Activated CD4-positive, CD25-positive, alpha-beta regulatory T cell (primary cell): ENCODE measurements around the gene WAC.

ENCODE experiments used
- DNase-seq, 4 experiments: peaks; one replicate each; lab custom pipeline; 2025; lab: John Stamatoyannopoulos, UW

Gene WAC

DNA sequence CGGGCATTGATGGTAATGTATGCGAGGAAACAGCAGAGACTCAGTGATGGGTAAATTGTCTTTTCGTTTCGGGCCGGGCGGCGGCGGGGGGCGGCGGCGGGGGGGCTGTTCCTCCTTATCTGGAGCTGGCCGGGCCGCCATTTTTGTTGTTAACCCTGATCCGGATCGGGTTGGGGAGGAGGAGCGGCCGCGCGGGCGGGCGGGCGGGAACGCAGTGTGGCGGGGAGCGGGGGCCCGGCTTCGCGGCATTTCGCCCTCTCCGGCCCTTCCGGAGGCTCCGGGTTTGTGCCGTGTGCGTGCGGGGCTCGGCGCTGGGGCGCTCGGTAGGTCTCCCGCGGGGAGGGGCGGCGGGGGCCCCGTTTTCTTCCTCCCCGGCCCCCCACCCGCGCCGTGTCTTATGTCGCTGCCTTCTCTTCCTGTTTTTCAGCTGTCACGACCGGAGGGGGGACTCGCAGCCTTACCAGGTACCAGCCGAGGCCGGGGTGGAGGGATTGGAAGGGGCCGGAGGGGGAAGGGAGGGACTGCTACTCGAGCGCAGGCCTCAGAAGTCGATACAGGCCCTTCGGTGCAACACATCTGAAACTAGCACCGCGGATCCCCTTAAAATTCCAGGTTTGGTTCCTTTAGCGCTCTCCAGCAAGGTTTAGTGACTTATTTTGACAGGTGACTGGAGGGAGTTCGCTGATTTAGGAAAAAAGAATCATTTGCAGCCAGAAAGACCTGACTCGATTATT is 820 bp downstream of the WAC start:
- DNase-seq, result peak; percentile 33 to 52 (median 48)

DNA sequence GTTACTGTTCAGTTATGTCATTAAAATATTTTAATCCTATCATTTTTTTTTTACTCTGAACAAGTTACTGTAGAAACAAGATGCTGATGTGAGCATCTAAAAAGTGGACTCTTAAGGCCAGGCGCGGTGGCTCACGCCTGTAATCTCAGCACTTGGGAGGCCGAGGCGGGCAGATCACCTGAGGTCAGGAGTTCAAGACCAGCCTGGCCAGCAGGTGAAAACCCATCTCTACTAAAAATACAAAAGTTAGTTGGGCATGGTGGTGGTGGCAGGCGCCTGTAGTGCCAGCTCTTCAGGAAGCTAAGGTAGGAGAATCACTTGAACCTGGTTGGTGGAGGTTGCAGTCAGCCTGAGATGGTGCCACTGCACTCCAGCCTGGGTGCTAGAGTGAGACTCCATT is 2.9 kb downstream of the WAC start:
- no peak for DNase-seq

DNA sequence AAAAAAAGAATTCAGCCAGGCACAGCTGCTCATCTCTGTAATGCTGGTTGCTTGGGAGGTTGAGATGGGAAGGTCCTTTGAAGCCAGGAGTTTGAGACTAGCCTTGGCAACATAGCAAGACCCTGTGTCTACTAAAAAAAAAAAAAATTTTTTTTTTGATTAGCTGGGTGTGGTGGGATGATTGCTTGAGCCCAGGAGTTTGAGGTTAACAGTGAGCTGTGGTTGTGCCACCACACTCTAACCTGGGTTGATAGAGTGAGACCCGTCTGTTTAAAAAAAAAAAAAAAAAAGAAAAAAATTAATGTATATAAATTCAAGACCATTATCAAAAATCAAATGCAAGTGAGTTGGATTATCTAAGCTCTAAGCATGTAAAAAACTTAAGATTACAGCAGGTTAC is 5.7 kb downstream of the WAC start:
- DNase-seq, result no peak

DNA sequence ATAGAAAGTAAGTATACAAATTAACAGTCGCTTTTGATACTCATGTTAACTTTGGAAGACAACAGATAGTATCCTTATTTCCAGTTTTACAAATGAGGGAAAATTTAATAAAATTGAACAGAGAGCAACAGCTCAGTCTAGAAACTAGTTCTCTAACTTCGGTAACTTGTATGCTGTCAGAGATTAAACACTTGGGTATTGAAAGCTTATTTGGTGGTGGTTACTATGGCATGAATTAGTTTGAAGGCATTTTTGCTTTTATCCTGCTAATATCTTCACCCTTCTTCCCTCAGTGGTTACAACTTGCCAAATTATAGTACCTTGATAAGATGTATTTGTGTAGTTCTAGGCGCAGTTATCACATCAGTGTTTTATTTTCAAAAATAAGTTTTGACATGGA is 7.2 kb downstream of the WAC start:
- DNase-seq, result no peak

DNA sequence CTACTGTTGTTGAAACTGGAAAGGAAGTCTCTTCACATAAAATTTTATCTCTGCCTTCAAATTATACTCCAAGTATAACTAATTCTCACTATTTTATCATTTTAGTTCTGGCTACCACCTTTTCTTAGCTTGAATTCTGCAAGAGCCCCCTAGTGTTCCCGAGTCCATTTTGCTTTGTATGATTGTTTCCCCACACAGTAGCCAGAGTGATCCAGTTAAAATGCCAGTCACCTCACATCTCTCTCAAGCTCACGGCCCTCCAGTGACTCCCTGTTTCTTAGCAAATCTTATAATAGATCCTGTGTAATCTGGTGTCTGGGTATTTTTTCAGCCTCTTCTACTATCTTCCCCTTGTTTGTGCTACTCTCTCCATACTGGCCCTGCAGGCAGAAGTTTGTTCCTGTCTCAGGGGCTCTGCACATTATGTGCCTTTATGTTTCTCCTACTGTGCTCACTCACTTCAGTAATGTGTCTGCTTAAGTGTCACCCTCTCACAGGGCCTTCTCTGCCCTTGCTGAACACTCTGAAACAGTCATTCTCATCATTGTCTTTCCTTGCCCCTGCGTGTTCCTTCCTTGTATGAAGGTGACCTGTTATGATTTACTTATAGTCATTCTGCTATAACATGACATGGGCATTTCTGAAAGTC is 8.9 kb downstream of the WAC start:
- DNase-seq, result no peak

DNA sequence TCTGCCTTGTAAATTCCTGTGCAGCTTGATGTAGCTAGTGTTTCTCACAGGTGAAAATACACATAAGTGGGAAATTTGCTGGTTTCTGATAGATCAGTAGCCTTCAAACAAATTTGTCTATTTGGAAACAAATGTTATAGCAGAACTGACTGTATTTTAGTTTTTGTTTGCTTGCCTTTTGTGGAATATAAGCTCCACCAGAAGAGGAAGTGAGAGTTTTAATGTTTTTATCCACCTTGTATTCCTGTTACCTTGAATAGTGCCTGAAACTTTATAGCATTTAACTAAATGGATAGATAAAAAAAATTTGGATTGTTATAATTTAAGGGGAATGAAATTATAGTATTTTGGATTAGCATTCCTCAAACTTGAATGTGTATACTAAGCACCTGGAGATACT is 9.8 kb downstream of the WAC start:
- DNase-seq, result no peak

DNA sequence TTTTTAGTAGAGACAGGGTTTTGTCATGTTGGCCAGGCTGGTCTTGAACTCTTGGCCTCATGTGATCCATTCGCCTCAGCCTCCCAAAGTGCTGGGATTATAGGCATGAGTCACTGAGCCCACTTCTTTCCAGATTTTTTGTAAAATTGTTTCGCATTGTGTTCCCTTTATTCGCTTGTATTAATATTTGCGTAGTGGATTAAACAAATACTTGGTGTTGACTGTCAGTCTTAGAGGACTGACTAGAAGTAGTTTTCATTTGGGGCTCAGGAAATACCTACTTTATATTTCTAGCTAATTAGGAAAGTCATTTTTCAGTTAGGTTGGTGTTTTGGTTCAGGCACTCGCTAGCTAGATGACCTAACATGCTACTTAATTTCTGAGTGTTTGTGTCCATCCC is 11.1 kb downstream of the WAC start:
- no peak for DNase-seq

DNA sequence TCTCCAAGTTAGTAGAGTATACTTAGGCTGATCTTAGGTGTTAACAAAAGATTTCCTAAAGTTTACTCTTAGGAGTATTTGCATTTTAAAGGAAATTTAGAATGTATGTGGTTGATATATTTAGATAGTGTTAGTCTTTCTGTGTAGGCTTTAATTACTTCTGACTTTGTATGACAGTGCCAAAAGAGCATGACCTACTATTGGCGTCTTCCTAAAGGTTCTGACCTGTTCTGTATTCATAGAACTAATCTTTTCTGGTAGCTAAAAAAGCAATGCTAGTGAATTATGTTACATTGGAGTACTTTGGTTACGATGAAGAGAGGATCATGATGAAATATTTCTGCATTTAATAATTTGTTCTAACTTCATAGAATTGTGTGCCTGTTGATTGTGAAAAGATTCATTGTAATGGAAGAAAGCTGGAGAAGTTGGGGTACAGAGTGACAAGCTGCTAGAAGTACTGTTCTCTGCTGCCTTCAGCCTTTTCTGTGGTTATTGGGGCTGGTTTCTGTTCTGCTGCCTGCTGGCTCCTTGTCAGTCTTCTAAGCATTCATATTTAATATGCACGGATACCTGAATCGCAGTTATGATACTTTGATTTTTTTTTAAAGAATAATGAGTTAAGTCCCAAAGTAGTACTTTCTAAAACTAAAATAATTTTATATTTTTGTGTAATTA is 13.2 kb downstream of the WAC start:
- DNase-seq, result no peak

DNA sequence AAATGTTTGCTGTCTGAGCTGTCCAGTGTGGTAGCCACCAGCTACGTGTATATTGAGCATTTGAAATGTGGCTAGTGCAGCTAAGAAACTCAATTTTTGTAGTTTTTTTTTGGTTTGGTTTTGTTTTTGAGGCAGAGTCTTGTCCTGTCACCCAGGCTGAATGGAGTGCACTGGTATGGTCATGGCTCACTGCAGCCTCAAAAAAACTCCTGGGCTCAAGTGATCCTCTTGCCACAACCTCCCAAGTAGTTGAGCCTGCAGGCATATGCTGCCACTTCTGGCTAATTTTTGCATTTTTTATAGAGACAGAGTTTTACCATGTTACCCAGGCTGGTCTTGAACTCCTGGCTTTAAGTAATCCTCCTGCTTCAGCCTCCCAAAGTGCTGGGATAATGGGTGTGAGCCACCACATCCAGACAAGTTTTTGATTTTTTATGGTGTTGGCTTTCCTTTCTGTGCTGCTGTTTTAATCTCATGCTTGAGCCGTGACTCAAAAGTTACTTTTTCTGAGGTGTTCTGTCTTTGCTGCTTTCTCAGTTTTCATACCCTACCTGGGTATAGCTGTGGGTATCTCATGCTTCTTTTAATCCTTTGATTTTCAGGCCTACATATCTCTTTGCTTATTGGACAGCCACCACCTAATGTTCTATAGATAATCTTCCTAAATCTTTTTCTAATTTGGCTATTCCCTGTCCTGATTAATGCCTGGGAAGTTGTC is 16.0 kb downstream of the WAC start:
- DNase-seq, result no peak

DNA sequence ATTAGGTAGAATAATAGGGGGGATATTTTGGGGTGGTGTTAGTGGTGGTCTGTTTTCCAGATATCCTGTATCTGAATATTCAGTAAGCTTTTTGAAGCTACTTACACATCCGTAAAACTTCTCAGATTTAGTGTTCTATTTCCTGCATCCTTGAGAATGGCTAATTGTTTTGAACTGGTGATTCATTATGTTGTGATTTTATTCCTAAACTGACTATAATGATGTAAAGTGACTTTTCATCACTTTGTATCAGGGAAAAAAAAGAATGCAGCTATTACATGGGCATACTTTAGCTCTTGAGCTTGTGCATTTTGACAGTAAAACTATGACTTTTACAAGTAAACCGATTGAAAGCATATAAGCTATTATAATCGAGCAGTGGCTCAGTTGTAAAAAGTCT is 18.2 kb downstream of the WAC start:
- DNase-seq, result no peak

DNA sequence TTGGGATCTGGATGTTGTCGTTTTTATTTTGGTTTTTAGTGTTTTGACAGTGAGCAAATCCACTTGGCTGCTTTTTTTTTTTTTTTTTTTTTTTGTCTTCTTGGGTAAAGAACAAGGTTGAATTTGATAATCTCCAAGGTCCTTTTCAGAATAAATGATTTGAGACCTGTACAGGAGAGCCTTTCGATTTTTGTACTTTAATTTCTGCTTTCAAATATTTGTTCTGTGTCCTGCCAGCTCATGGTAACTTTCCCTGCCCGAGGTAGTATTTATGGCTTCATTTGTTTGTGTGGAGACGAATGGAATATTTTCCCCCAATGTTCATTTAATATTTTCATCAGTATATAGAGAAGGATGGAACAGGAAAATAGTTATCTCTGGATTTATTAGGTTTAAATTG is 19.9 kb downstream of the WAC start:
- no peak for DNase-seq

DNA sequence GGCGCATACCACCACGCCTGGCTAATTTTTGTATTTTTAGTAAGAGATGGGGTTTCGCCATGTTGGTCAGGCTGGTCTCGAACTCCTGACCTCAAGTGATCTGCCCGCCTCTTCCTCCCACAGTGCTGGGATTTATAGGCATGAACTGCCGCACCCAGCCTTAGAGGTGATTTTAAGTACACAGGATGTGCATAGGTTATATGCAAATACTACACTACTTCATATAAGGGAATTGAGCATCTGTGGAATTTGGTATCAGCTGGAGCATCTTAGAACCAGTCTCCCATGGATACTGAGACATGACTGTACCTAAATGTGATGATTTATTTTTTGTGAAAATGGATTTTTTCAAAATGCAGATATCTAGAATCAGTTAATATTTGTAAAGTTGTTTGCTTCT is 21.1 kb downstream of the WAC start:
- no peak for DNase-seq

DNA sequence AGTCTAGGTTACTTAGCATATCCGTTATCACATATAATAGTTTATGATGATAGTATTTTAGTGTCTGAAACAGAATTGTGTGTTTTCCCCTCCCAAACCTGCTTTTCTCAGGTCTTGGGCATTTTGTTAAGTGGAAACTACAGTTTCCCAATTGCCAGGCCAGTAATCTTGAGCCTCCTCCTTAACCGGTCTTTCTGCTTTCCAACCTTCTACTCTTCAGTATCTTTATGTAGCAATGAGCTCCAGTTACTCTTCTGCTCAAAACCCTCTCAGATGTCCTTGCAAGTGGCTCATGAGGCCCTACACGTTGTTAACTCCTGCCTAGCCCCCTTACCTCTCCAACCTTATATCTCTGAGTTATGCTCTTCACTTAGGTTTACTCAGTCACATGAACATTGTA is 22.0 kb downstream of the WAC start:
- DNase-seq, result no peak

DNA sequence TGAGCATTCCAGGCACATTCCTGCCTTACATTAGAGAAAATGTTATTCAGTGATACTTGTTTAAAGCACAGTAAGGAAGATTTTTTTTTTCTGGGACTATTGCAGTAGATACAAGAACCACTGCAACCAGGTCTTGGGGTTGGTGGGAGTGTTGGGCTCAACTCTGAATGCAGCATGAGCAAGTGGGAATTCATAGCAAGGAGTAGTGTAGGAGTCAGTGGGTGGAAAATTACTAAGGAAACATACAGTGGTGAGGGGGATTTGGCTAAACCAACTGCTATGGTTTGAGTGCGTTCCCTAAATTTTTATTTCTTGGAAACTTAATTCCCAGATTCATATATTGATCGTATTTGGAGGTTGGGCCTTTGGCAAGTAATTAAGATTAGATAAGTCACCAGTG is 22.4 kb downstream of the WAC start:
- DNase-seq, result no peak

DNA sequence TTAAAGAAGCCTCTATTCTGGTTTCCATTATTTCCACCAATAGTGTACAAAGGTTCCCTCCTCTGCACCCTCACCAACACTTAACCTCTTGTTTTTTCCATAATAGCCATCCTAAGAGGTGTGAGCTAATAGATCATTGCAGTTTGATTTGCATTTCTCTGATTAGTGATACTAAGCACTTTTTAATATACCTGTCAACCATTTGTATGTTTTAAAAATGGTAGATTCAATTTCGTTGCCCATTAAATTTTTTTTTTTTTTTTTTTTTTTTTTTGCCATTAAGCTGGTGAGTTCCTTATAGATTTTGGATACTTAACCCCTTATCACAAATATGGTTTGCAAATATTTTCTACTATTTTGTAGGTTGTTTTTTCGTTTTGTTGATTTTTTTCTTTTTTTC is 23.2 kb downstream of the WAC start:
- no peak for DNase-seq

DNA sequence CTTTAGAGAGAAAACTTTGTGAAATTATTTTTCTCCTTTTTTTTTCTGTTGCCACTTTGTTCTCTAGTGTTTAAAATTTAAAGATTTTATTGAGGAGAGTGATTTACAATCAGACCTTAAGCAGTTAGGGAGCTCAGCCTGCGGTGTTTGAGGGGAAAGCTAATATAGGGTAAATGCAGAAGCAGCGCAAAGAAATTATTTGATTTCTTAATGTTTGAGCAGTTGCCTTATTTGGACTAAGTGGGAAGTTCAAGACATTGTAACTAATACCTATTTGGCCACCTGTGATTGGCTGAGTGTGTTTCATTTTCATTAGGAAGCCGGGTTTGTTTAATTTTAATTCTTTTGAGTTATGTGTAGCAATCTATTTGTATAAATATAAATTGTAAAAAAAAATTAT is 25.3 kb downstream of the WAC start:
- DNase-seq, result no peak

DNA sequence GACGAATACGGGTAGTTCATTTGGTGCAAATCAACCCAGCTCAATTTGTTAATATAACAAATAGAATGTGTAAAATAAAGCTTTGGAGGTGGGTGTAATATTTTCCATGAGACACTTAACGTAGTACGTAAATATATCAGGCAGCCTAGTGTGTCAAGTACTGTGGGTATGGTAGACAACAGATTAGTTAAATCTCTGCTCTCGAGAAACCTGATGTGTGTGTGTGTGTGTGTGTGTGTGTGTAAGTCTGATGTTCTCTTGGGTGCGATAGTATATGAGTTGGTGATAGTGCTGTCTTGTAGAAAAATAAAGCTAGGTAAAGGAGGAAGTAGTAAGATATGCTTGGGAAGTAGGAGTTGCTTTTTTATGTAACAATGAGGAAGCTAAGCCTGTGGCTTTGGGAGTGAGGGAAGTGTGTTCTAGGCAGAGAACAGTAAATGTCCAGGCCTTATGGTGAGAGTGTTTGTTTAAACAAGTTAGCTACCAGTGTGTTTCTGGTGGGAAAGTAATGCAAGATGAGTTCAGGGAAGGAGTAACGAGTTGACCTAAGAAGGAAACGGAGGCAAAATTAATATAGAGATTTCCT is 26.1 kb downstream of the WAC start:
- DNase-seq, result no peak

DNA sequence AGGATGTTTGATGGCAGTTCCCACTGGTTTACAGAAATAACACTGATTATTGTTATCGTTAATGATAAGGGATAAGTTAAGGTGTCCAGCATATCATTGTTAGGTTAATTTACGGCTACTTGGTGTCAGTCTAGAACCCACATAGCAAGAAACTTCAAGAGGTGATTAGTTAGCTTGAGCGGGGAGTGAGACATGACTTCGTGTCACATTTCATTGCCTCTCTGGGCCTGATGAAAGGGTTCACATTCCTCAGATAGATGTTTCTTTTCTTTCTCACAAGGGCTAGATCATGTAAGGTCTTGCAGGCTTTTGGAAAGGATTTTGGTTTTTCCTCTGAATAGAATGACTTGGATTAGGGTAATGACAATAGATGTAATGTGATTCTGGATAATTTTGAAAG is 26.7 kb downstream of the WAC start:
- DNase-seq, result no peak

DNA sequence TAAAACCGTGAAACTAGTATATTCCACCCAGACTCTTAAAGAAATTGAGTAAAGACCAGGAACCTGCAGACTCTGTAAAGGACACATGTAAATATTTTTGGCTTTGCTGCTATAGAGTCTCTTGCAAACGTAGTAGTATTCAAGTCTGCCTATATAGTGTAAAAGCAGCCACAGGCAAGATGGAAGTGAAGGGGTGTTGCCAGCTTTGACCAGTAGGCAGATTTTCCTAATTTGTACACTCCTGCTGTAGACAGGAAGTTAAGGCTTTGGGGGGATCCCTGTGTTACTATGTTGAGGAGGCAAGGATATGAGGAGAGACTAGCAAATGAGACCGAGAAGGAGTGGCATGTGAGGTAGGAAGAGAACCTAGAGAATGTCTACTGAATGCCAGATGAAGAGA is 27.7 kb downstream of the WAC start:
- no peak for DNase-seq

DNA sequence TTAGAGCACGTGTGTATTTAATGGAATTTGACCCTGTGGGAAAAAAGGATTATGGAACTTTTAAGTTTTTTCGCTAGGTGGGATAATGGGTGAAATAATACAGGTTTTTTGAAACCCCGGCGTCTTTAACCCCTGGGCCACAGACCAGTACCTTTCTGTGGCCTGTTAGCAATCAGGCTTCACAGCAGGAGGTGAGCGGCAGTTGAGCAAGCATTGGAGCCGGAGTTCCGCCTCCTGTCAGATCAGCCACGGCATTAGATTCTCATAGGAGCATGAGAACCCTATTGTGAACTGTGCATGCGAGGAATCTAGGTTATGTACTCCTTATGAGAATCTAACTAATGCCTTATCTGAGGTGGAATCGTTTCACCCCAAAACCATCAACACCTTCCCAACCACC is 28.6 kb downstream of the WAC start:
- no peak for DNase-seq

DNA sequence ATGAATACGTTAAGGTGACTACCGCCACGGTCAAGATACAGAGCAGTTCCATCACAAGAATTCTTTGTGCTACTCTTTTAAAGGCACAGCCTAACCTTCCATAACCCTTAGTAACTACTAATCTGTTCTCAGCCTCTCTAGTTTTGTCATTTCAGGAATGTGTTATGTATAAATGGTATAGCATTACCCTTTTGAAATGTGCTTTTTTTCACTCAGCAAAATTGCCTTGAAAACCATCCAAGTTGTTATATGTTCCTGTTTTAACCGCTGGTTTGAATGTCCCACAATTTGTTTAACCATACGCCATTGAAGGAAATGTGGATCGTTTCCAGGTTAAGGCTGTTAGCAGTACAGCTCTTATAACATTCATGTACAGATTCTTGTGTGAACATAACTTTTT is 32.0 kb downstream of the WAC start:
- no peak for DNase-seq

DNA sequence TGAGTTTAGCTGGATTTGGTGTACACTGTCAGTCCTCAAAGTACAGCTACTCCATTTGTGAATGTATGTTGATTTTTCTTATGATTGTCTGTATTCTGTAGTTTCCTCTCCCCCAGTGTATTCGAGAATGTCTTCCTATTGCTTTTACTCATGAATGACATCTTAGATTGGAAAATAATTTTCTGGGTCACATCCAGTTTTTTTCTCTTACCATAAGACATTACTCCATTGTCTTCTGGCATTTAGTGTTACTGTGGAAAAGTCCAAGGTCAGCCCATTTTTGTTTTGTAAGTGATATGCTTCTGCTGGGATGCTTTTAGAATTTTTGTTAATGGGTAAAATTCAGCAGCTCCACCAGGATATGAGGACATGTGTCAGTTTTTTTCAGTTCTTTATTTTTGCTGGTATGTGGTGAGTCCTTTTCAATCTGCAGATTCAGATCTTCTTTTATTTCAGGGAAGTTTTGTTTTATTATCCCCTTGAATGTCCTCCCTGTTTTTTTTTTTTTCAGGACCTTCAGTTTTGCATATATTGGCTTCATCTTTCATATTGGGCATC is 33.6 kb downstream of the WAC start:
- DNase-seq, result no peak
